K562 (cell line): ENCODE results near the gene NPHP3. TPM values are rescaled to one million over a fixed set of nuclear protein-coding genes. Genes with fewer than 3 reads are reported as not detected.
A peak's percentile ranks its signal among the peaks of the same experiment; 100 is the strongest.

Source experiments
- ATAC-seq: fragments of 200-7000 bp; cut with Tn5 transposase; 3 replicates; pipeline ENCODE4 v1.9.1; 2020; ENCODE audit warnings: moderate library complexity
- BruUV-seq: library from RNA; stranded (reverse); fragments of 400-500 nt; replicated peaks from 2 replicates; lab custom pipeline; 2021; lab: Mats Ljungman, UMichigan
- CTCF ChIA-PET: fragments of 300-600 bp; formaldehyde crosslinking; extraction: SDS; loops from one replicate; lab custom pipeline; 2021; ENCODE audit warnings: low intra/inter-chr PET ratio; lab: Yijun Ruan, JAX
- POLR2A ChIA-PET: fragments of 300-600, 350-650 bp; sonication (Branson Sonifier 250); formaldehyde crosslinking; extraction: SDS; loops from one replicate; lab custom pipeline; 2021; ENCODE audit warnings: antibody characterized with exemption, inconsistent platforms; lab: Yijun Ruan, JAX
- DNase-seq, 4 experiments: peaks; one replicate each; pipeline versions ENCODE4 v3.0.0 to v3.0.0-alpha.2; 2011 to 2018; ENCODE audit warnings: low spot score in 3 of 4, mixed read lengths in 3 of 4; ENCODE audit errors: extremely low read depth in 1 of 4
- FAIRE-seq: peaks from 2 replicates; lab custom pipeline; 2011; peaks lifted over from hg19 to GRCh38; lab: Jason Lieb, UNC
- H2AFZ ChIP-seq: 2 replicates; pipeline ENCODE4 v1.6.0; 2011; ENCODE audit warnings: low read depth, low read length, control low read depth, inconsistent platforms
- H3K27ac ChIP-seq: fragments of 200-600 bp; 3 replicates; pipeline ENCODE4 v1.8.0; 2011; ENCODE audit warnings: low read depth, mild to moderate bottlenecking, control low read depth, inconsistent platforms, low read length, moderate library complexity, mixed read lengths; ENCODE audit errors: extremely low read depth
- H3K27me3 ChIP-seq, 2 experiments: fragments of 300-600 bp in 1 of 2; 2 replicates in 1 of 2; 3 replicates in 1 of 2; pipeline versions ENCODE4 v1.6.0 to v1.8.0; 2011; ENCODE audit warnings: inconsistent platforms in 2 of 2, low read length in 2 of 2, mild to moderate bottlenecking in 1 of 2, mixed read lengths in 1 of 2, moderate library complexity in 1 of 2; ENCODE audit not compliant: control insufficient read depth in 2 of 2, insufficient read depth in 2 of 2
- H3K36me3 ChIP-seq: fragments of 300-600 bp; 3 replicates; pipeline ENCODE4 v1.8.0; 2011; ENCODE audit warnings: mild to moderate bottlenecking, low read length, inconsistent platforms; ENCODE audit not compliant: control insufficient read depth, insufficient read depth
- H3K4me1 ChIP-seq, 2 experiments: fragments of 200-600 bp in 1 of 2; replicated peaks in 1 of 2; 2 replicates in 1 of 2; 3 replicates in 1 of 2; pipeline versions ENCODE4 v1.5.1 to v1.8.0; 2011; ENCODE audit warnings: inconsistent platforms in 2 of 2, low read length in 2 of 2, mild to moderate bottlenecking in 1 of 2, mixed read lengths in 1 of 2, moderate library complexity in 1 of 2; ENCODE audit not compliant: control insufficient read depth in 2 of 2, insufficient read depth in 2 of 2
- H3K4me2 ChIP-seq: 2 replicates; pipeline ENCODE4 v1.6.1; 2011; ENCODE audit warnings: low read length, control low read depth, inconsistent platforms, mixed read lengths; ENCODE audit not compliant: insufficient read depth
- H3K4me3 ChIP-seq: fragments of 200-600 bp; sonication (generic), shearing (Covaris generic); 2 replicates; pipeline ENCODE4 v1.5.1; 2016; ENCODE audit warnings: control low read depth, inconsistent platforms
- H3K79me2 ChIP-seq: fragments of 200-600 bp; 3 replicates; pipeline ENCODE4 v1.8.0; 2011; ENCODE audit warnings: low read length, inconsistent platforms; ENCODE audit not compliant: control insufficient read depth, insufficient read depth
- H3K9ac ChIP-seq, 2 experiments: 2 replicates each; pipeline versions ENCODE4 v1.6.0 to v1.6.1; 2011; ENCODE audit warnings: low read depth in 2 of 2, low read length in 2 of 2, control low read depth in 1 of 2, inconsistent platforms in 1 of 2, mild to moderate bottlenecking in 1 of 2, mixed read lengths in 1 of 2; ENCODE audit not compliant: insufficient read depth in 1 of 2
- H3K9me1 ChIP-seq: one replicate; pipeline ENCODE4 v1.6.0; 2011; ENCODE audit warnings: inconsistent platforms, mild to moderate bottlenecking, low read length, moderate library complexity; ENCODE audit not compliant: control insufficient read depth, insufficient read depth
- H3K9me3 ChIP-seq: replicated peaks from 2 replicates; pipeline ENCODE4 v1.5.1; 2011; ENCODE audit warnings: low read depth, low read length, inconsistent platforms; ENCODE audit not compliant: control insufficient read depth, insufficient read depth
- H4K20me1 ChIP-seq: replicated peaks from 2 replicates; pipeline ENCODE4 v1.6.1; 2011; ENCODE audit warnings: low read length, inconsistent platforms, mixed read lengths; ENCODE audit not compliant: control insufficient read depth, insufficient read depth
- ARID1B ChIP-seq: fragments of 450-650 bp; IDR thresholded peaks from 2 replicates; pipeline ENCODE4 v1.6.1; 2016; ENCODE audit warnings: antibody characterized with exemption, mild to moderate bottlenecking, inconsistent platforms
- BCL6 ChIP-seq: fragments of 250-450 bp; sonication (Bioruptor Pico); IDR thresholded peaks from 2 replicates; pipeline ENCODE4 v1.4.0; 2020
- CBFA2T2 ChIP-seq: fragments of 450-650 bp; conservative IDR thresholded peaks from 2 replicates; pipeline ENCODE4 v1.6.1; 2017; ENCODE audit warnings: mild to moderate bottlenecking
- DPF2 ChIP-seq: fragments of 450-650 bp; IDR thresholded peaks from 2 replicates; pipeline ENCODE4 v1.6.1; 2016
- EP300 ChIP-seq: IDR thresholded peaks from 2 replicates; pipeline ENCODE4 v1.6.1; 2012; ENCODE audit warnings: low read length, improper control_type of control experiment
- FOXM1 ChIP-seq, 2 experiments: fragments of 450-650 bp in 1 of 2; sonication (generic) in 1 of 2; formaldehyde crosslinking in 1 of 2; IDR thresholded peaks; 2 replicates each; pipeline versions ENCODE4 v1.6.1 to v1.9.0; 2017 to 2022; ENCODE audit warnings: low read depth in 2 of 2, mild to moderate bottlenecking in 2 of 2, missing genetic modification reagents in 1 of 2, moderate library complexity in 1 of 2
- HEY1 ChIP-seq: fragments of 250-450 bp; sonication (Bioruptor Pico); IDR thresholded peaks from 2 replicates; pipeline ENCODE4 v1.5.0; 2020; ENCODE audit warnings: mild to moderate bottlenecking, moderate library complexity, borderline replicate concordance
- HMBOX1 ChIP-seq: sonication (generic); IDR thresholded peaks from 2 replicates; pipeline ENCODE4 v1.6.1; 2016
- KLF10 ChIP-seq: fragments of 250-450 bp; sonication (Bioruptor Pico); IDR thresholded peaks from 2 replicates; pipeline ENCODE4 v1.6.1; 2021; ENCODE audit warnings: matching md5 sums
- KLF16 ChIP-seq: IDR thresholded peaks from 2 replicates; pipeline ENCODE4 v1.6.1; 2016; ENCODE audit warnings: antibody characterized with exemption
- RCOR1 ChIP-seq, 2 experiments: IDR thresholded peaks; 2 replicates each; pipeline ENCODE4 v1.6.1; 2012; ENCODE audit warnings: low read depth in 2 of 2, low read length in 2 of 2, borderline replicate concordance in 1 of 2, improper control_type of control experiment in 1 of 2
- SMARCE1 ChIP-seq: fragments of 450-650 bp; IDR thresholded peaks from 2 replicates; pipeline ENCODE4 v1.7.1; 2016; ENCODE audit warnings: mild to moderate bottlenecking
- SOX6 ChIP-seq: fragments of 450-650 bp; IDR thresholded peaks from 2 replicates; pipeline ENCODE4 v1.6.1; 2014; ENCODE audit warnings: mild to moderate bottlenecking
- TARDBP ChIP-seq: fragments of 450-650 bp; IDR thresholded peaks from 2 replicates; pipeline ENCODE4 v1.6.1; 2016
- TEAD4 ChIP-seq, 2 experiments: sonication (generic) in 1 of 2; formaldehyde crosslinking in 1 of 2; IDR thresholded peaks; 2 replicates each; pipeline versions ENCODE4 v1.6.1 to v1.8.0; 2012 to 2022; ENCODE audit warnings: borderline replicate concordance in 1 of 2, inconsistent platforms in 1 of 2, low read length in 1 of 2, mild to moderate bottlenecking in 1 of 2, missing genetic modification reagents in 1 of 2
- ZNF311 ChIP-seq: fragments of 250-450 bp; sonication (Bioruptor Pico); IDR thresholded peaks from 2 replicates; pipeline ENCODE4 v1.4.0; 2020; ENCODE audit warnings: mild to moderate bottlenecking, moderate library complexity
- WGBS: fragments of 100-300 bp; shearing (Covaris generic); methylation state at CpG from one replicate; pipeline ENCODE4 v1.1.6; 2016; ENCODE audit warnings: low coverage, mixed read lengths; ENCODE audit not compliant: insufficient coverage; ENCODE audit errors: missing lambda C conversion rate; 5-methylcytosine and 5-hydroxymethylcytosine counted together
- in situ Hi-C: fragments of 300-500 bp; cut with MboI; formaldehyde crosslinking; loops from 4 replicates; pipeline ENCODE4 v1.15.0; 2018; ENCODE audit warnings: inconsistent platforms, mixed read lengths
- intact Hi-C: fragments of 100-400 bp; cut with micrococcal nuclease; formaldehyde crosslinking; loops from 2 replicates; pipeline ENCODE4 v1.14.2; 2022
- polyA plus RNA-seq, 8 experiments: library from polyadenylated mRNA; depleted of rRNA in 4 of 8; stranded (reverse) in 5 of 8; unstranded in 3 of 8; fragments of >200 nt; fragmentation: Nextera tagmentation in 2 of 8; fragmentation: Illumina TruSeq in 1 of 8; extraction: Ambion mirVana in 2 of 8; extraction: Trizol in 1 of 8; gene quantifications; 2 replicates each; pipeline versions ENCODE4 v1.2.1 to v1.2.3, GENCODE V29; 2011 to 2014; ENCODE audit warnings: inconsistent platforms in 1 of 8, missing spikeins in 1 of 8
- total RNA-seq, 7 experiments: library from RNA; depleted of rRNA in 6 of 7; stranded (reverse); fragments of >200 nt in 6 of 7; fragmentation: Illumina TruSeq in 2 of 7; extraction: Trizol in 2 of 7; gene quantifications; 2 replicates each; pipeline versions ENCODE4 v1.2.1 to v1.2.3, GENCODE V29; 2011 to 2021; ENCODE audit warnings: low replicate concordance in 1 of 7
- TF ChIP-seq, protein P1 (sequence below): sonication (generic); formaldehyde crosslinking; IDR thresholded peaks from 2 replicates; pipeline ENCODE4 v1.8.0; 2023; ENCODE audit warnings: mild to moderate bottlenecking, missing genetic modification reagents
- TF ChIP-seq, protein P2 (sequence below): fragments of 200-800 bp; sonication (Bioruptor generic); IDR thresholded peaks from 2 replicates; pipeline ENCODE4 v1.6.1; 2017; ENCODE audit warnings: missing genetic modification characterization, missing compliant biosample characterization

The NPHP3 gene
- total and polyA plus RNA-seq, 9 of the 15 experiments (the other 6 are each of a cell fraction or from before 2014, with no cell fraction given): 0.62 to 13.2 (median 5.8) TPM

GRCh38 chr3:132758740-132759139 is 36.5 kb upstream of the NPHP3 start:
- Histone ChIP-seq H3K36me3 (no peaks in the 10 kb centered on the region), H3K9ac (no peak overlapping the region), H3K27me3 (no peaks in the 10 kb centered on the region), H3K4me1 (peaks cover 0 to 13% of the 10 kb centered on the region in 2 experiments; a peak in 3 of 5 replicates), H4K20me1 (no peaks in the 10 kb centered on the region), H3K4me2 (no peak overlapping the region), H3K9me1 (no peaks in the 10 kb centered on the region), H2AFZ (no peak overlapping the region), H3K27ac (no peak overlapping the region), H3K79me2 (no peaks in the 10 kb centered on the region), H3K4me3 (no peak overlapping the region), H3K9me3 (no peaks in the 10 kb centered on the region; the same call in 1 of the 2 replicates)
- CTCF ChIA-PET: no interaction called here
- BruUV-seq: no TSS peak
- 6% methylated on average over 2 of the region's 2 CpGs for WGBS
- DNase-seq: peak in 2 of 4 experiments; percentile 17 to 19
- intact Hi-C loops (no loop called here), in situ Hi-C loops (no loop called here)
- no peak for FAIRE-seq
- POLR2A ChIA-PET: no interaction called here
- ATAC-seq: peak; percentile 72
- TF ChIP-seq KLF10 (CRISPR knock-in tag): no peak
- peak; percentile 55; the same call in 1 of the 2 replicates for TF ChIP-seq SMARCE1
- TF ChIP-seq DPF2: peak; percentile 75
- no peak for TF ChIP-seq HEY1 (CRISPR knock-in tag)
- peak; percentile 39 for TF ChIP-seq CBFA2T2
- TF ChIP-seq, protein P1, sequence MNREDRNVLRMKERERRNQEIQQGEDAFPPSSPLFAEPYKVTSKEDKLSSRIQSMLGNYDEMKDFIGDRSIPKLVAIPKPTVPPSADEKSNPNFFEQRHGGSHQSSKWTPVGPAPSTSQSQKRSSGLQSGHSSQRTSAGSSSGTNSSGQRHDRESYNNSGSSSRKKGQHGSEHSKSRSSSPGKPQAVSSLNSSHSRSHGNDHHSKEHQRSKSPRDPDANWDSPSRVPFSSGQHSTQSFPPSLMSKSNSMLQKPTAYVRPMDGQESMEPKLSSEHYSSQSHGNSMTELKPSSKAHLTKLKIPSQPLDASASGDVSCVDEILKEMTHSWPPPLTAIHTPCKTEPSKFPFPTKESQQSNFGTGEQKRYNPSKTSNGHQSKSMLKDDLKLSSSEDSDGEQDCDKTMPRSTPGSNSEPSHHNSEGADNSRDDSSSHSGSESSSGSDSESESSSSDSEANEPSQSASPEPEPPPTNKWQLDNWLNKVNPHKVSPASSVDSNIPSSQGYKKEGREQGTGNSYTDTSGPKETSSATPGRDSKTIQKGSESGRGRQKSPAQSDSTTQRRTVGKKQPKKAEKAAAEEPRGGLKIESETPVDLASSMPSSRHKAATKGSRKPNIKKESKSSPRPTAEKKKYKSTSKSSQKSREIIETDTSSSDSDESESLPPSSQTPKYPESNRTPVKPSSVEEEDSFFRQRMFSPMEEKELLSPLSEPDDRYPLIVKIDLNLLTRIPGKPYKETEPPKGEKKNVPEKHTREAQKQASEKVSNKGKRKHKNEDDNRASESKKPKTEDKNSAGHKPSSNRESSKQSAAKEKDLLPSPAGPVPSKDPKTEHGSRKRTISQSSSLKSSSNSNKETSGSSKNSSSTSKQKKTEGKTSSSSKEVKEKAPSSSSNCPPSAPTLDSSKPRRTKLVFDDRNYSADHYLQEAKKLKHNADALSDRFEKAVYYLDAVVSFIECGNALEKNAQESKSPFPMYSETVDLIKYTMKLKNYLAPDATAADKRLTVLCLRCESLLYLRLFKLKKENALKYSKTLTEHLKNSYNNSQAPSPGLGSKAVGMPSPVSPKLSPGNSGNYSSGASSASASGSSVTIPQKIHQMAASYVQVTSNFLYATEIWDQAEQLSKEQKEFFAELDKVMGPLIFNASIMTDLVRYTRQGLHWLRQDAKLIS (CRISPR knock-in tag): no peak
- peak; percentile 71; the same call in 1 of the 2 replicates for TF ChIP-seq EP300
- TF ChIP-seq ZNF311 (CRISPR knock-in tag): no peak
- TF ChIP-seq BCL6 (CRISPR knock-in tag): no peak
- TF ChIP-seq, protein P2, sequence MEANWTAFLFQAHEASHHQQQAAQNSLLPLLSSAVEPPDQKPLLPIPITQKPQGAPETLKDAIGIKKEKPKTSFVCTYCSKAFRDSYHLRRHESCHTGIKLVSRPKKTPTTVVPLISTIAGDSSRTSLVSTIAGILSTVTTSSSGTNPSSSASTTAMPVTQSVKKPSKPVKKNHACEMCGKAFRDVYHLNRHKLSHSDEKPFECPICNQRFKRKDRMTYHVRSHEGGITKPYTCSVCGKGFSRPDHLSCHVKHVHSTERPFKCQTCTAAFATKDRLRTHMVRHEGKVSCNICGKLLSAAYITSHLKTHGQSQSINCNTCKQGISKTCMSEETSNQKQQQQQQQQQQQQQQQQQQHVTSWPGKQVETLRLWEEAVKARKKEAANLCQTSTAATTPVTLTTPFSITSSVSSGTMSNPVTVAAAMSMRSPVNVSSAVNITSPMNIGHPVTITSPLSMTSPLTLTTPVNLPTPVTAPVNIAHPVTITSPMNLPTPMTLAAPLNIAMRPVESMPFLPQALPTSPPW (CRISPR knock-in tag): peak; percentile 20; the same call in 1 of the 2 replicates
- peak; percentile 55; the same call in 1 of the 2 replicates for TF ChIP-seq KLF16
- peak; percentile 85 for TF ChIP-seq TEAD4 (IDR thresholded peaks at IDR 0.05; ENCODE audit: low read length)
- TF ChIP-seq TEAD4 (CRISPR knock-in tag; IDR thresholded peaks at IDR 0.05; ENCODE audit: borderline replicate concordance): no peak
- TF ChIP-seq HMBOX1: peak; percentile 50
- peak; percentile 37; the same call in 1 of the 2 replicates for TF ChIP-seq FOXM1 (IDR thresholded peaks at IDR 0.05; ENCODE audit: low read depth)
- no peak for TF ChIP-seq FOXM1 (CRISPR knock-in tag; IDR thresholded peaks at IDR 0.05; ENCODE audit: low read depth)
- TF ChIP-seq TARDBP: no peak
- TF ChIP-seq SOX6: peak; percentile 57
- TF ChIP-seq RCOR1 (IDR thresholded peaks at IDR 0.05; ENCODE audit: borderline replicate concordance in 1 of 2, low read depth in 2 of 2, low read length in 2 of 2): 0 out of 4 replicates have a peak, but pooled peaks of 1 of the 2 experiments have one; percentile 15
- TF ChIP-seq ARID1B: peak; percentile 88
